ENCODE results near the gene FCGR2B.

DNA sequence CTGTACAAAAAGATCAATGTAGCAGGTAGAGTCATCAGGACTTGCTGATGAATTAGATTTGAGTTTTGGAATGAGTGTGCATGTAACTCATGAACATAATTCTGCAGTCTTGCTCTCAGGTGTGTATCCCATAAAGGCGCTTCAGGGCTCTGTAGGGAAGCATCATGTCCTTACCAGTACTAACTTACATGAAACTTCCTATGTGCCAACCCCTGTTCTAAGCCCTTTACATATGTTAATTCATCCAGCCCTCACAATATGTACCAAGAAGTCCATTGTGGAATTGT is 56.3 kb downstream of the FCGR2B start:
- TF ChIP-seq POLR2A (IDR thresholded peaks at IDR 0.05) (no peak), EP300 (IDR thresholded peaks at IDR 0.05) (no peak), POLR2AphosphoS5 (IDR thresholded peaks at IDR 0.05) (no peak)
- TF ChIP-seq, protein P1, sequence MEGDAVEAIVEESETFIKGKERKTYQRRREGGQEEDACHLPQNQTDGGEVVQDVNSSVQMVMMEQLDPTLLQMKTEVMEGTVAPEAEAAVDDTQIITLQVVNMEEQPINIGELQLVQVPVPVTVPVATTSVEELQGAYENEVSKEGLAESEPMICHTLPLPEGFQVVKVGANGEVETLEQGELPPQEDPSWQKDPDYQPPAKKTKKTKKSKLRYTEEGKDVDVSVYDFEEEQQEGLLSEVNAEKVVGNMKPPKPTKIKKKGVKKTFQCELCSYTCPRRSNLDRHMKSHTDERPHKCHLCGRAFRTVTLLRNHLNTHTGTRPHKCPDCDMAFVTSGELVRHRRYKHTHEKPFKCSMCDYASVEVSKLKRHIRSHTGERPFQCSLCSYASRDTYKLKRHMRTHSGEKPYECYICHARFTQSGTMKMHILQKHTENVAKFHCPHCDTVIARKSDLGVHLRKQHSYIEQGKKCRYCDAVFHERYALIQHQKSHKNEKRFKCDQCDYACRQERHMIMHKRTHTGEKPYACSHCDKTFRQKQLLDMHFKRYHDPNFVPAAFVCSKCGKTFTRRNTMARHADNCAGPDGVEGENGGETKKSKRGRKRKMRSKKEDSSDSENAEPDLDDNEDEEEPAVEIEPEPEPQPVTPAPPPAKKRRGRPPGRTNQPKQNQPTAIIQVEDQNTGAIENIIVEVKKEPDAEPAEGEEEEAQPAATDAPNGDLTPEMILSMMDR (IDR thresholded peaks at IDR 0.05) = no peak

Measured in suprapubic skin (tissue), 4 donors.